HepG2 (cell line): ENCODE measurements around the gene DCN. TPM values are rescaled to one million over a fixed set of nuclear protein-coding genes. Genes with fewer than 3 reads are reported as not detected.
A peak's percentile ranks its signal among the peaks of the same experiment; 100 is the strongest.

Experiments
- ATAC-seq: fragments of 200-7000 bp; cut with Tn5 transposase; 3 replicates; pipeline ENCODE4 v1.9.1; 2020; ENCODE audit warnings: mild to moderate bottlenecking, moderate library complexity
- BruUV-seq: library from RNA; stranded (reverse); fragments of 400-500 nt; replicated peaks from 2 replicates; lab custom pipeline; 2021; lab: Mats Ljungman, UMichigan
- CTCF ChIA-PET: fragments of 300-600 bp; formaldehyde crosslinking; extraction: SDS; loops from one replicate; lab custom pipeline; 2021; ENCODE audit warnings: low total read pairs, inconsistent platforms, low intra/inter-chr PET ratio; lab: Yijun Ruan, JAX
- POLR2A ChIA-PET: fragments of 350-600 bp; sonication (Branson Sonifier 250); formaldehyde crosslinking; loops from one replicate; lab custom pipeline; 2020; ENCODE audit warnings: antibody characterized with exemption, inconsistent platforms; lab: Yijun Ruan, JAX
- DNase-seq: peaks from one replicate; pipeline ENCODE4 v3.0.0-alpha.2; 2015; ENCODE audit warnings: low spot score
- FAIRE-seq: peaks from 3 replicates; lab custom pipeline; 2011; peaks lifted over from hg19 to GRCh38; lab: Jason Lieb, UNC
- H2AFZ ChIP-seq: one replicate; pipeline ENCODE4 v1.6.1; 2011; ENCODE audit warnings: low read length, inconsistent platforms
- H3K27ac ChIP-seq: fragments of 300-600 bp; 3 replicates; pipeline ENCODE4 v1.8.0; 2011; ENCODE audit warnings: mixed run types, mild to moderate bottlenecking, mixed read lengths, low read length, inconsistent platforms; ENCODE audit not compliant: insufficient read depth; ENCODE audit errors: extremely low read length
- H3K27me3 ChIP-seq, 2 experiments: fragments of 200-600 bp in 1 of 2; 2 replicates in 1 of 2; 3 replicates in 1 of 2; pipeline versions ENCODE4 v1.6.0 to v1.8.0; 2011; ENCODE audit warnings: low read length in 2 of 2, mild to moderate bottlenecking in 2 of 2, moderate library complexity in 2 of 2, inconsistent platforms in 1 of 2; ENCODE audit not compliant: insufficient read depth in 2 of 2, control insufficient read depth in 1 of 2
- H3K36me3 ChIP-seq, 2 experiments: fragments of 200-600 bp in 1 of 2; replicated peaks in 1 of 2; 2 replicates in 1 of 2; 3 replicates in 1 of 2; pipeline versions ENCODE4 v1.5.1 to v1.8.0; 2011; ENCODE audit warnings: low read length in 2 of 2, inconsistent platforms in 1 of 2; ENCODE audit not compliant: insufficient read depth in 2 of 2, control insufficient read depth in 1 of 2
- H3K4me1 ChIP-seq: 2 replicates; pipeline ENCODE4 v1.5.1; 2012; ENCODE audit warnings: low read length, inconsistent platforms; ENCODE audit not compliant: insufficient read depth
- H3K4me2 ChIP-seq: 2 replicates; pipeline ENCODE4 v1.6.0; 2011; ENCODE audit warnings: low read depth, low read length, inconsistent platforms
- H3K4me3 ChIP-seq, 3 experiments: fragments of 200-600 bp in 1 of 3; sonication (generic), shearing (Covaris generic) in 1 of 3; replicated peaks in 1 of 3; 2 replicates each; pipeline ENCODE4 v1.5.1; 2011 to 2016; ENCODE audit warnings: low read length in 3 of 3, inconsistent platforms in 2 of 3, low read depth in 2 of 3, mild to moderate bottlenecking in 2 of 3, control low read depth in 1 of 3, mixed read lengths in 1 of 3; ENCODE audit not compliant: insufficient read depth in 1 of 3
- H3K79me2 ChIP-seq: one replicate; pipeline ENCODE4 v1.6.1; 2011; ENCODE audit warnings: low read length, inconsistent platforms; ENCODE audit not compliant: insufficient read depth
- H3K9ac ChIP-seq: 2 replicates; pipeline ENCODE4 v1.6.0; 2011; ENCODE audit warnings: mild to moderate bottlenecking, low read depth, low read length, inconsistent platforms; ENCODE audit not compliant: insufficient read depth
- H3K9me3 ChIP-seq: 2 replicates; pipeline ENCODE4 v1.5.1; 2012; ENCODE audit warnings: mild to moderate bottlenecking, low read length
- H4K20me1 ChIP-seq: 2 replicates; pipeline ENCODE4 v1.6.0; 2011; ENCODE audit warnings: inconsistent platforms, mild to moderate bottlenecking, low read length, moderate library complexity; ENCODE audit not compliant: insufficient read depth
- ATF7 ChIP-seq, 2 experiments: fragments of 450-650 bp in 1 of 2; sonication (generic) in 1 of 2; formaldehyde crosslinking in 1 of 2; IDR thresholded peaks; 2 replicates each; pipeline versions ENCODE4 v1.4.0 to v1.6.1; 2016 to 2020; ENCODE audit warnings: antibody characterized with exemption in 1 of 2, mild to moderate bottlenecking in 1 of 2, missing genetic modification reagents in 1 of 2
- CREB1 ChIP-seq, 2 experiments: fragments of 450-650 bp in 1 of 2; IDR thresholded peaks; 2 replicates each; pipeline ENCODE4 v1.6.1; 2016 to 2017; ENCODE audit warnings: control low read depth in 1 of 2, mild to moderate bottlenecking in 1 of 2, missing compliant biosample characterization in 1 of 2, missing genetic modification characterization in 1 of 2
- FOXP1 ChIP-seq, 2 experiments: fragments of 450-650 bp in 1 of 2; IDR thresholded peaks; 2 replicates each; pipeline ENCODE4 v1.6.1; 2017 to 2018; ENCODE audit warnings: antibody characterized with exemption in 1 of 2
- MLXIP ChIP-seq: sonication (generic); formaldehyde crosslinking; IDR thresholded peaks from 2 replicates; pipeline ENCODE4 v1.9.0; 2021; ENCODE audit warnings: missing genetic modification reagents, borderline replicate concordance
- NKX3-1 ChIP-seq: sonication (generic); formaldehyde crosslinking; IDR thresholded peaks from 2 replicates; pipeline ENCODE4 v1.5.0; 2020; ENCODE audit warnings: missing genetic modification reagents
- RBAK ChIP-seq: sonication (generic); formaldehyde crosslinking; IDR thresholded peaks from 2 replicates; pipeline ENCODE4 v1.5.1; 2020; ENCODE audit warnings: mild to moderate bottlenecking, missing genetic modification reagents
- ZNF34 ChIP-seq: sonication (generic); formaldehyde crosslinking; IDR thresholded peaks from 2 replicates; pipeline ENCODE4 v1.4.0; 2020; ENCODE audit warnings: mild to moderate bottlenecking, missing genetic modification reagents, borderline replicate concordance
- WGBS: methylation state at CpG from one replicate; pipeline ENCODE4 v1.1.6; 2017; ENCODE audit warnings: low lambda C conversion rate; 5-methylcytosine and 5-hydroxymethylcytosine counted together
- in situ Hi-C: cut with HindIII; loops from 2 replicates; pipeline ENCODE4 v1.10.0; 2017; ENCODE audit warnings: low pct_unique_long_range_greater_than_20kb; ENCODE audit not compliant: extremely low pct_ligation_motif_present
- intact Hi-C: fragments of 100-400 bp; cut with micrococcal nuclease; formaldehyde crosslinking; loops from one replicate; pipeline ENCODE4 v1.10.0; 2022; ENCODE audit not compliant: unreplicated experiment
- polyA plus RNA-seq, 8 experiments: library from polyadenylated mRNA; depleted of rRNA in 3 of 8; stranded (reverse) in 7 of 8; unstranded in 1 of 8; fragments of >200 nt; fragmentation: Illumina TruSeq in 4 of 8; extraction: Trizol in 4 of 8; gene quantifications; 2 replicates each; pipeline versions ENCODE4 v1.2.1 to v1.2.3, GENCODE V29; 2011 to 2016; ENCODE audit warnings: low read depth in 4 of 8, missing spikeins in 1 of 8, mixed read lengths in 1 of 8; ENCODE audit not compliant: insufficient read depth in 1 of 8
- total RNA-seq, 5 experiments: library from RNA; depleted of rRNA; stranded (reverse); fragments of >200 nt; fragmentation: Illumina TruSeq; extraction: Trizol; gene quantifications; 2 replicates each; pipeline ENCODE4 v1.2.3, GENCODE V29; 2016; ENCODE audit warnings: low read depth in 1 of 5

The DCN gene
- total and polyA plus RNA-seq, 2 of the 13 experiments (the other 11 are each of a cell fraction or from before 2014, with no cell fraction given): not detected

GRCh38 chr12:91119089-91119488 lies 63.5 kb downstream of the DCN start:
- ATAC-seq (no peak), FAIRE-seq (no peak), DNase-seq (no peak)
- Histone ChIP-seq H3K36me3 (no peaks in the 10 kb centered on the region), H3K4me1 (no peaks in the 10 kb centered on the region), H3K9ac (no peak overlapping the region), H3K4me3 (no peak overlapping the region), H3K4me2 (no peak overlapping the region), H3K27me3 (no peaks in the 10 kb centered on the region), H3K27ac (no peak overlapping the region), H3K9me3 (no peaks in the 10 kb centered on the region), H4K20me1 (no peaks in the 10 kb centered on the region), H3K79me2 (no peaks in the 10 kb centered on the region), H2AFZ (no peak overlapping the region)
- in situ Hi-C loops: no loop called here
- CTCF ChIA-PET: no interaction called here
- 6% methylated on average over 1 of the region's 1 CpG for WGBS
- BruUV-seq: no TSS peak
- intact Hi-C loops: no loop called here
- TF ChIP-seq ATF7 (IDR thresholded peaks at IDR 0.05): peak; percentile 90
- no peak for TF ChIP-seq ATF7 (CRISPR knock-in tag; IDR thresholded peaks at IDR 0.05)
- TF ChIP-seq FOXP1 (IDR thresholded peaks at IDR 0.05): no peak
- TF ChIP-seq FOXP1 (CRISPR knock-in tag; IDR thresholded peaks at IDR 0.05): no peak
- TF ChIP-seq NKX3-1 (CRISPR knock-in tag): no peak
- TF ChIP-seq RBAK (CRISPR knock-in tag): no peak
- no peak for TF ChIP-seq ZNF34
- TF ChIP-seq MLXIP: no peak
- peak; percentile 38; the same call in 1 of the 2 replicates for TF ChIP-seq CREB1 (IDR thresholded peaks at IDR 0.05)
- TF ChIP-seq CREB1 (CRISPR knock-in tag; IDR thresholded peaks at IDR 0.05): no peak
- TF ChIP-seq, all 625 proteins: peak for 2
- POLR2A ChIA-PET: no interaction called here
